Measurements from ENCODE around the gene NOL12.

Gene NOL12

DNA sequence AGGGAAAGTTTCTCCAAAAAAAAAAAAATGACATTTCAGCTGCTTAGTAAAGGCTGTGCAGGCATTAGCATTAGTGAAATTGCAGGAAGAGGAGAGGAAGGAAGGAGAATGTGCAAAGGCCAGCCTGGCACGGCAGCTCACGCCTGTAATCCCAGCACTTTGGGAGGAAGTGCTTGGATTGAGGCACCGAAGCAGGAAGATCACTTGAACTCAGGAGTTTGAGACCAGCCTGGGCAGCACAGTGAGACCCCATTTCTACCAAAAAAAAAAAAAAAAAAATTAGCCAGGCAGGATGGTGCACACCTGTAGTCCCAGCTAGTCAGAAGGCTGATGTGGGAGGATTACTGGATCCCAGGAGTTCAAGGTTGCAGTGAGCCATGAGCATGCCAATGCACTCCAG is 18.5 kb downstream of the NOL12 start:
- no peak for ATAC-seq
- TF ChIP-seq ISL1 (CRISPR knock-in tag; IDR thresholded peaks at IDR 0.05) (no peak), TCF4 (CRISPR knock-in tag; IDR thresholded peaks at IDR 0.05; ENCODE audit: borderline replicate concordance) (no peak), RARB (CRISPR knock-in tag; IDR thresholded peaks at IDR 0.05) (no peak), ZNF70 (CRISPR knock-in tag; IDR thresholded peaks at IDR 0.05) (no peak), ZFP30 (CRISPR knock-in tag; IDR thresholded peaks at IDR 0.05) (no peak), SNAI2 (CRISPR knock-in tag; IDR thresholded peaks at IDR 0.05) (no peak), PPARA (CRISPR knock-in tag; IDR thresholded peaks at IDR 0.05; ENCODE audit: borderline replicate concordance) (no peak), ZNF8 (CRISPR knock-in tag; IDR thresholded peaks at IDR 0.05) (no peak), ESRRG (CRISPR knock-in tag; IDR thresholded peaks at IDR 0.05) (no peak), ZC3H10 (CRISPR knock-in tag; IDR thresholded peaks at IDR 0.05) (no peak), ZFP3 (CRISPR knock-in tag; IDR thresholded peaks at IDR 0.05) (no peak), GLIS3 (CRISPR knock-in tag; IDR thresholded peaks at IDR 0.05) (no peak), ARNTL (CRISPR knock-in tag; IDR thresholded peaks at IDR 0.05; ENCODE audit: borderline replicate concordance, low read depth) (no peak), BACH2 (CRISPR knock-in tag; IDR thresholded peaks at IDR 0.05; ENCODE audit: borderline replicate concordance) (no peak), ZNF565 (CRISPR knock-in tag; conservative IDR thresholded peaks at IDR 0.05; ENCODE audit: low read depth) (no peak)
- TF ChIP-seq, protein P1, sequence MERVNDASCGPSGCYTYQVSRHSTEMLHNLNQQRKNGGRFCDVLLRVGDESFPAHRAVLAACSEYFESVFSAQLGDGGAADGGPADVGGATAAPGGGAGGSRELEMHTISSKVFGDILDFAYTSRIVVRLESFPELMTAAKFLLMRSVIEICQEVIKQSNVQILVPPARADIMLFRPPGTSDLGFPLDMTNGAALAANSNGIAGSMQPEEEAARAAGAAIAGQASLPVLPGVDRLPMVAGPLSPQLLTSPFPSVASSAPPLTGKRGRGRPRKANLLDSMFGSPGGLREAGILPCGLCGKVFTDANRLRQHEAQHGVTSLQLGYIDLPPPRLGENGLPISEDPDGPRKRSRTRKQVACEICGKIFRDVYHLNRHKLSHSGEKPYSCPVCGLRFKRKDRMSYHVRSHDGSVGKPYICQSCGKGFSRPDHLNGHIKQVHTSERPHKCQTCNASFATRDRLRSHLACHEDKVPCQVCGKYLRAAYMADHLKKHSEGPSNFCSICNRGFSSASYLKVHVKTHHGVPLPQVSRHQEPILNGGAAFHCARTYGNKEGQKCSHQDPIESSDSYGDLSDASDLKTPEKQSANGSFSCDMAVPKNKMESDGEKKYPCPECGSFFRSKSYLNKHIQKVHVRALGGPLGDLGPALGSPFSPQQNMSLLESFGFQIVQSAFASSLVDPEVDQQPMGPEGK (CRISPR knock-in tag; IDR thresholded peaks at IDR 0.05; ENCODE audit: borderline replicate concordance), result no peak
- TF ChIP-seq, protein P2, sequence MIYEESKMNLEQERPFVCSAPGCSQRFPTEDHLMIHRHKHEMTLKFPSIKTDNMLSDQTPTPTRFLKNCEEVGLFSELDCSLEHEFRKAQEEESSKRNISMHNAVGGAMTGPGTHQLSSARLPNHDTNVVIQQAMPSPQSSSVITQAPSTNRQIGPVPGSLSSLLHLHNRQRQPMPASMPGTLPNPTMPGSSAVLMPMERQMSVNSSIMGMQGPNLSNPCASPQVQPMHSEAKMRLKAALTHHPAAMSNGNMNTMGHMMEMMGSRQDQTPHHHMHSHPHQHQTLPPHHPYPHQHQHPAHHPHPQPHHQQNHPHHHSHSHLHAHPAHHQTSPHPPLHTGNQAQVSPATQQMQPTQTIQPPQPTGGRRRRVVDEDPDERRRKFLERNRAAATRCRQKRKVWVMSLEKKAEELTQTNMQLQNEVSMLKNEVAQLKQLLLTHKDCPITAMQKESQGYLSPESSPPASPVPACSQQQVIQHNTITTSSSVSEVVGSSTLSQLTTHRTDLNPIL (CRISPR knock-in tag; IDR thresholded peaks at IDR 0.05; ENCODE audit: low read depth), result no peak
- TF ChIP-seq, protein P3, sequence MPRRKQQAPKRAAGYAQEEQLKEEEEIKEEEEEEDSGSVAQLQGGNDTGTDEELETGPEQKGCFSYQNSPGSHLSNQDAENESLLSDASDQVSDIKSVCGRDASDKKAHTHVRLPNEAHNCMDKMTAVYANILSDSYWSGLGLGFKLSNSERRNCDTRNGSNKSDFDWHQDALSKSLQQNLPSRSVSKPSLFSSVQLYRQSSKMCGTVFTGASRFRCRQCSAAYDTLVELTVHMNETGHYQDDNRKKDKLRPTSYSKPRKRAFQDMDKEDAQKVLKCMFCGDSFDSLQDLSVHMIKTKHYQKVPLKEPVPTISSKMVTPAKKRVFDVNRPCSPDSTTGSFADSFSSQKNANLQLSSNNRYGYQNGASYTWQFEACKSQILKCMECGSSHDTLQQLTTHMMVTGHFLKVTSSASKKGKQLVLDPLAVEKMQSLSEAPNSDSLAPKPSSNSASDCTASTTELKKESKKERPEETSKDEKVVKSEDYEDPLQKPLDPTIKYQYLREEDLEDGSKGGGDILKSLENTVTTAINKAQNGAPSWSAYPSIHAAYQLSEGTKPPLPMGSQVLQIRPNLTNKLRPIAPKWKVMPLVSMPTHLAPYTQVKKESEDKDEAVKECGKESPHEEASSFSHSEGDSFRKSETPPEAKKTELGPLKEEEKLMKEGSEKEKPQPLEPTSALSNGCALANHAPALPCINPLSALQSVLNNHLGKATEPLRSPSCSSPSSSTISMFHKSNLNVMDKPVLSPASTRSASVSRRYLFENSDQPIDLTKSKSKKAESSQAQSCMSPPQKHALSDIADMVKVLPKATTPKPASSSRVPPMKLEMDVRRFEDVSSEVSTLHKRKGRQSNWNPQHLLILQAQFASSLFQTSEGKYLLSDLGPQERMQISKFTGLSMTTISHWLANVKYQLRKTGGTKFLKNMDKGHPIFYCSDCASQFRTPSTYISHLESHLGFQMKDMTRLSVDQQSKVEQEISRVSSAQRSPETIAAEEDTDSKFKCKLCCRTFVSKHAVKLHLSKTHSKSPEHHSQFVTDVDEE (CRISPR knock-in tag; IDR thresholded peaks at IDR 0.05), result no peak
- TF ChIP-seq, protein P4, sequence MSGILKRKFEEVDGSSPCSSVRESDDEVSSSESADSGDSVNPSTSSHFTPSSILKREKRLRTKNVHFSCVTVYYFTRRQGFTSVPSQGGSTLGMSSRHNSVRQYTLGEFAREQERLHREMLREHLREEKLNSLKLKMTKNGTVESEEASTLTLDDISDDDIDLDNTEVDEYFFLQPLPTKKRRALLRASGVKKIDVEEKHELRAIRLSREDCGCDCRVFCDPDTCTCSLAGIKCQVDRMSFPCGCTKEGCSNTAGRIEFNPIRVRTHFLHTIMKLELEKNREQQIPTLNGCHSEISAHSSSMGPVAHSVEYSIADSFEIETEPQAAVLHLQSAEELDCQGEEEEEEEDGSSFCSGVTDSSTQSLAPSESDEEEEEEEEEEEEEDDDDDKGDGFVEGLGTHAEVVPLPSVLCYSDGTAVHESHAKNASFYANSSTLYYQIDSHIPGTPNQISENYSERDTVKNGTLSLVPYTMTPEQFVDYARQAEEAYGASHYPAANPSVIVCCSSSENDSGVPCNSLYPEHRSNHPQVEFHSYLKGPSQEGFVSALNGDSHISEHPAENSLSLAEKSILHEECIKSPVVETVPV (CRISPR knock-in tag; IDR thresholded peaks at IDR 0.05), result no peak
- TF ChIP-seq, protein P5, sequence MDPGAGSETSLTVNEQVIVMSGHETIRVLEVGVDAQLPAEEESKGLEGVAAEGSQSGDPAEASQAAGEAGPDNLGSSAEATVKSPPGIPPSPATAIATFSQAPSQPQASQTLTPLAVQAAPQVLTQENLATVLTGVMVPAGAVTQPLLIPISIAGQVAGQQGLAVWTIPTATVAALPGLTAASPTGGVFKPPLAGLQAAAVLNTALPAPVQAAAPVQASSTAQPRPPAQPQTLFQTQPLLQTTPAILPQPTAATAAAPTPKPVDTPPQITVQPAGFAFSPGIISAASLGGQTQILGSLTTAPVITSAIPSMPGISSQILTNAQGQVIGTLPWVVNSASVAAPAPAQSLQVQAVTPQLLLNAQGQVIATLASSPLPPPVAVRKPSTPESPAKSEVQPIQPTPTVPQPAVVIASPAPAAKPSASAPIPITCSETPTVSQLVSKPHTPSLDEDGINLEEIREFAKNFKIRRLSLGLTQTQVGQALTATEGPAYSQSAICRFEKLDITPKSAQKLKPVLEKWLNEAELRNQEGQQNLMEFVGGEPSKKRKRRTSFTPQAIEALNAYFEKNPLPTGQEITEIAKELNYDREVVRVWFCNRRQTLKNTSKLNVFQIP (CRISPR knock-in tag; IDR thresholded peaks at IDR 0.05; ENCODE audit: borderline replicate concordance, low read depth), result no peak

DNA sequence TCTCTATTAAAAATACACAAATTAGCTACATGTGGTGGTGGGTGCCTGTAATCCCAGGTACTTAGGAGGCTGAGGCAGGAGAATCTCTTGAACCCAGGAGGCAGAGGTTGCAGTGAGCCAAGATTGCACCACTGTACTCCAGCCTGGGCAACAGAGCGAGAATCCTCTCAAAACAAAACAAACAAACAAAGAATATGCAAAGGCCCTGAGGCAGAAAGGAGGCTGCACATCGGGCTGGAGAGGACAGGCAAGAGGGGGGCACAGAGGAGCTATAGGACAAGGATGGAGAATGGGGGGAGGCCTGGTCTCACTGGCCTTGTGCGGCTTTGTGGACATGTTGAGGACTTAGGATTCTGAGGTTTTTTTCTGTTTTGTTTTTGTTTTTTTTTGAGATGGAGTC is 19.1 kb downstream of the NOL12 start:
- no peak for ATAC-seq
- TF ChIP-seq ZNF70 (CRISPR knock-in tag; IDR thresholded peaks at IDR 0.05), result no peak
- TF ChIP-seq TOX (CRISPR knock-in tag; IDR thresholded peaks at IDR 0.05; ENCODE audit: borderline replicate concordance), result no peak
- no peak for TF ChIP-seq GLIS3 (CRISPR knock-in tag; IDR thresholded peaks at IDR 0.05)
- no peak for TF ChIP-seq ESRRG (CRISPR knock-in tag; IDR thresholded peaks at IDR 0.05)
- TF ChIP-seq RARB (CRISPR knock-in tag; IDR thresholded peaks at IDR 0.05), result no peak
- no peak for TF ChIP-seq ZFP3 (CRISPR knock-in tag; IDR thresholded peaks at IDR 0.05)
- TF ChIP-seq, protein P1 (CRISPR knock-in tag; IDR thresholded peaks at IDR 0.05; ENCODE audit: borderline replicate concordance), result no peak
- no peak for TF ChIP-seq SNAI2 (CRISPR knock-in tag; IDR thresholded peaks at IDR 0.05)
- TF ChIP-seq, protein P4 (CRISPR knock-in tag; IDR thresholded peaks at IDR 0.05), result no peak
- no peak for TF ChIP-seq OSR1 (CRISPR knock-in tag; IDR thresholded peaks at IDR 0.05)

Data from SK-N-SH treated with all-trans-retinoic acid at 6 μM for 48 hours (cell line).